WTC11 (cell line): ENCODE results near the gene SPNS3. TPM values are rescaled to one million over a fixed set of nuclear protein-coding genes. Genes with fewer than 3 reads are reported as not detected.

Experiments used
- ATAC-seq: fragments of 200-7000 bp; cut with Tn5 transposase; 2 replicates; pipeline ENCODE4 v1.10.0; 2021; ENCODE audit warnings: mild to moderate bottlenecking, moderate library complexity
- CTCF ChIA-PET: fragments of 300-600 bp; sonication (Branson Sonifier 250); formaldehyde crosslinking; loops from one replicate; lab custom pipeline; 2021; ENCODE audit warnings: antibody characterized with exemption; lab: Charles Lee
- POLR2A ChIA-PET: fragments of 350-600 bp; sonication (Branson Sonifier 250); formaldehyde crosslinking; loops from one replicate; lab custom pipeline; 2021; ENCODE audit warnings: antibody characterized with exemption; lab: Charles Lee
- DNase-seq: peaks from one replicate; pipeline ENCODE4 v3.0.0; 2021; ENCODE audit warnings: low spot score
- H3K27ac Mint-ChIP-seq: 2 replicates; pipeline ENCODE4 v1.8.0; 2021; ENCODE audit warnings: mixed read lengths
- H3K27me3 Mint-ChIP-seq: 2 replicates; pipeline ENCODE4 v1.8.0; 2021; ENCODE audit warnings: low read depth, mild to moderate bottlenecking, moderate library complexity, mixed read lengths
- H3K36me3 Mint-ChIP-seq: 2 replicates; pipeline ENCODE4 v1.8.0; 2021; ENCODE audit warnings: mixed read lengths
- H3K4me1 Mint-ChIP-seq: 2 replicates; pipeline ENCODE4 v1.8.0; 2022; ENCODE audit warnings: mixed read lengths
- H3K4me3 Mint-ChIP-seq: 2 replicates; pipeline ENCODE4 v1.8.0; 2021; ENCODE audit warnings: mild to moderate bottlenecking, moderate library complexity, mixed read lengths
- H3K9me3 Mint-ChIP-seq: 2 replicates; pipeline ENCODE4 v1.8.0; 2021; ENCODE audit warnings: mixed read lengths
- AR ChIP-seq: fragments of 250-450 bp; sonication (Bioruptor Pico); IDR thresholded peaks from 2 replicates; pipeline ENCODE4 v1.9.0; 2021; ENCODE audit warnings: mild to moderate bottlenecking
- ARID4B ChIP-seq: sonication (generic); formaldehyde crosslinking; IDR thresholded peaks from 2 replicates; pipeline ENCODE4 v1.8.0; 2023; ENCODE audit warnings: missing genetic modification reagents, mild to moderate bottlenecking, borderline replicate concordance
- ATF3 ChIP-seq: sonication (generic); formaldehyde crosslinking; conservative IDR thresholded peaks from 2 replicates; pipeline ENCODE4 v1.8.1; 2022; ENCODE audit warnings: mild to moderate bottlenecking, missing genetic modification reagents
- CREM ChIP-seq: sonication (generic); formaldehyde crosslinking; IDR thresholded peaks from 2 replicates; pipeline ENCODE4 v1.8.1; 2022; ENCODE audit warnings: mild to moderate bottlenecking, missing genetic modification reagents, moderate library complexity
- ERG ChIP-seq: fragments of 250-450 bp; sonication (Bioruptor Pico); IDR thresholded peaks from 2 replicates; pipeline ENCODE4 v1.8.0; 2021; ENCODE audit warnings: mild to moderate bottlenecking
- FOXP1 ChIP-seq: sonication (generic); formaldehyde crosslinking; IDR thresholded peaks from 2 replicates; pipeline ENCODE4 v1.8.0; 2022; ENCODE audit warnings: missing genetic modification reagents, mild to moderate bottlenecking, moderate library complexity, borderline replicate concordance
- MXD4 ChIP-seq: fragments of 250-450 bp; sonication (Bioruptor Pico); IDR thresholded peaks from 2 replicates; pipeline ENCODE4 v1.8.0; 2021; ENCODE audit warnings: mild to moderate bottlenecking, moderate library complexity, borderline replicate concordance
- MYBL2 ChIP-seq: sonication (generic); formaldehyde crosslinking; IDR thresholded peaks from 2 replicates; pipeline ENCODE4 v1.8.1; 2023; ENCODE audit warnings: mild to moderate bottlenecking, moderate library complexity, missing genetic modification reagents
- SMAD4 ChIP-seq: sonication (generic); formaldehyde crosslinking; IDR thresholded peaks from 2 replicates; pipeline ENCODE4 v1.8.0; 2022; ENCODE audit warnings: mild to moderate bottlenecking, missing genetic modification reagents
- TEAD1 ChIP-seq: sonication (generic); formaldehyde crosslinking; IDR thresholded peaks from 2 replicates; pipeline ENCODE4 v1.8.0; 2022; ENCODE audit warnings: mild to moderate bottlenecking, missing genetic modification reagents
- USF1 ChIP-seq: sonication (generic); formaldehyde crosslinking; IDR thresholded peaks from 2 replicates; pipeline ENCODE4 v1.8.0; 2022; ENCODE audit warnings: mild to moderate bottlenecking, missing genetic modification reagents
- ZNF219 ChIP-seq: sonication (generic); formaldehyde crosslinking; IDR thresholded peaks from 2 replicates; pipeline ENCODE4 v1.8.0; 2023; ENCODE audit warnings: missing genetic modification reagents, mild to moderate bottlenecking, borderline replicate concordance
- ZNF423 ChIP-seq: fragments of 250-450 bp; sonication (Bioruptor Pico); IDR thresholded peaks from 2 replicates; pipeline ENCODE4 v2.1.2; 2022; ENCODE audit warnings: mild to moderate bottlenecking, moderate library complexity
- ZNF425 ChIP-seq: fragments of 250-450 bp; sonication (Bioruptor Pico); conservative IDR thresholded peaks from 2 replicates; pipeline ENCODE4 v1.9.0; 2021; ENCODE audit warnings: mild to moderate bottlenecking
- total RNA-seq: library from RNA; stranded (reverse); gene quantifications from 3 replicates; pipeline ENCODE4 v1.2.3, GENCODE V29; 2021

The SPNS3 gene
- total RNA-seq, 1 experiment from 2014 or later = not detected

- TF ChIP-seq ARID4B (CRISPR knock-in tag) (no peak), ATF3 (CRISPR knock-in tag) (no peak), MYBL2 (no peak), ZNF423 (CRISPR knock-in tag) (no peak), USF1 (CRISPR knock-in tag) (no peak), ZNF219 (CRISPR knock-in tag) (no peak), ZNF425 (CRISPR knock-in tag) (no peak)
Measured at GRCh38 chr17:4499431-4500190, 65.9 kb downstream of the SPNS3 start (continued).

GRCh38 chr17:4500191-4500571, 66.4 kb downstream of the SPNS3 start:
- ATAC-seq = no peak
- POLR2A ChIA-PET = interaction anchor here (1.1 kb wide), 1 partner anchor 14 kb away, joined by 3 read pairs; no protein-coding TSS in a partner anchor
- TF ChIP-seq CREM (CRISPR knock-in tag) (no peak), AR (CRISPR knock-in tag) (no peak), MXD4 (no peak), TEAD1 (CRISPR knock-in tag) (no peak), ZNF425 (CRISPR knock-in tag) (no peak), SMAD4 (CRISPR knock-in tag) (no peak), FOXP1 (no peak), ERG (CRISPR knock-in tag) (no peak)
- CTCF ChIA-PET = interaction anchor here (0.6 to 4.3 kb wide), 12 partner anchors 8 to 300 kb away, joined by 3 to 30 read pairs (median 5); partner anchors contain the start of gene MYBBP1A
- no peaks in the 10 kb centered on the region for H3K9me3 Mint-ChIP-seq
- no peak for DNase-seq
- no peaks in the 10 kb centered on the region for H3K36me3 Mint-ChIP-seq
- H3K4me3 Mint-ChIP-seq = peak overlapping the region; percentile 75
- peaks cover 10% of the 10 kb centered on the region for H3K4me1 Mint-ChIP-seq
- H3K27ac Mint-ChIP-seq = no peak overlapping the region
- H3K27me3 Mint-ChIP-seq = peaks cover 82% of the 10 kb centered on the region
